GM19324 (cell line): ENCODE results near the gene MFAP1.
"Not testable (repeated sequence)": the region's sequence is repeated elsewhere in the genome, so short reads cannot be mapped to it uniquely, and the experiment has no call there.

ENCODE experiments used
- ATAC-seq: cut with Tn5 transposase; IDR thresholded peaks from one replicate; pipeline ENCODE4 v1.9.1; 2021; ENCODE audit warnings: mild to moderate bottlenecking, moderate library complexity; ENCODE audit not compliant: unreplicated experiment, low FRiP score

Gene MFAP1

DNA sequence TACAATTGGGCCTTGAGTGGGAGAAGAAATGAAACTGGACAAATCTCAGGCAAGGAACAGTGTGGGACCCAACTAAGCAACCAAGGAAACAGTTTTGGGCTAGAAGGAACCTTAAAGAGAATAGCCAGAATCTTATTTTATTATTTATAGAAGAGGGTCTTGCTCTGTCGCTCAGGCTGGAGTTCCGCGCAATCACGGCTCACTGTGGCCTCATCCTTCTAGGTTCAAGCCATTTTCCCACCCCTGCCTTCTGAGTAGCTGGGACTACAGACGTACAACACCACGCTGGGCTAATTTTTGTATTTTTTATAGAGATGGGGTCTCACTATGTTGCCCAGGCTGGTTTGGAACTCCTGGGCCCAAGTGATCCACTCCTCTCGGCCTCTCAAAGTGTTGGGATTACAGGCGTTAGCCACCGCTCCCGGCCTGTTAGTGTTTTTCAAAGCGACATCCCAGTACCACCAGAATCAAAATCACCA lies 1.6 kb upstream of the MFAP1 start:
- ATAC-seq = no peak

DNA sequence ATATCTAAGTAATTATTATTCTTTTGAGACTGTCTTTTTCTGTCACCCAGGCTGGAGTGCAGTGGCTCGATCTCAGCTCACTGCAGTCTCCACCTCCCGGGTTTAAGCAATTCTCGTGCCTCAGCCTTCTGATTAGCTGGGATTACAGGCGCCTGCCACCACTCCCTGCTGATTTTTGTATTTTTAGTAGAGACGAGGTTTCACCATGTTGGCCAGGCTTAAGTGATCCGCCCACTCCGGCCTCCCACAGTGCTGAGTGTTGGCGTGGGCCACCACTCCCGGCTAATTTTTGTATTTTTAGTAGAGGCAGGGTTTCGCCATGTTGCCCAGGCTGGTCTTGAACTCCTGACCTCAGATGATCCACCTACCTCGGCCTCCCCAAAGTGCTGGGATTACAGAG lies 815 bp upstream of the MFAP1 start:
- ATAC-seq = not testable (repeated sequence)

DNA sequence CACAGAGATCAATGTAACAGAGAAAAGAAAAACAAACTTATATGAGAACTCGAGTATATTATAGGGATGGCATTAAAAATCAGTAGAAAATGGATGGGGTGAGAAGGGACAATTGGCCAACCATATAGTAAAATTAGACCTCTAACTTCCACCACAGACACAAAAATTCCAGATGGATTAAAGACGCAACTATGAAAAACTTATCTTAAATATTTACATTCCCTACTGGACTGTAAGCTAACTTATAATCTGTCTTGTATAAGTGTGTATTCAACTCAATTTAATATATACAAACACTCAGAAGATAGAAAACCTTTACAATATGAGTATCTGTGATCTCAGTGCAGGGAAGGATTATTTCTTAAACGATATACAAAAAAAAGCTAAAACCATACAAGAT lies 3.0 kb downstream of the MFAP1 start:
- ATAC-seq = no peak

DNA sequence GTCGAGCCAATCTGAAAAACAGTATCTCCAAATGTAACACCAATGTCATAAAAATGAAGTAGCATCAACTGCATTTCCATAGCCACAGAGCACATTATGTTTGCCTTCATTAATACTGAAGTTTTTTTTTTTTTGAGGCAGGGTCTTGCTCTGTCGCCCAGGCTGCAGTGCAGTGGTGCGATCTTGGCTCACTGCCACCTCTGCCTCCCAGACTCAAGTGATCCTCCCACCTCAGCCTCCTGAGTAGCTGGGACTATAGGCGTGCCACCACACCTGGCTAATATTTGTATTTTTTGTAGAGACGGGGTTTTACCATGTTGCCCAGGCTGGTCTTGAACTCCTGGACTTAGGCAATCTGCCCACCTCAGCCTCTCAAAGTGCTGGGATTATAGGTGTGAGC lies 9.4 kb downstream of the MFAP1 start:
- not testable (repeated sequence) for ATAC-seq

DNA sequence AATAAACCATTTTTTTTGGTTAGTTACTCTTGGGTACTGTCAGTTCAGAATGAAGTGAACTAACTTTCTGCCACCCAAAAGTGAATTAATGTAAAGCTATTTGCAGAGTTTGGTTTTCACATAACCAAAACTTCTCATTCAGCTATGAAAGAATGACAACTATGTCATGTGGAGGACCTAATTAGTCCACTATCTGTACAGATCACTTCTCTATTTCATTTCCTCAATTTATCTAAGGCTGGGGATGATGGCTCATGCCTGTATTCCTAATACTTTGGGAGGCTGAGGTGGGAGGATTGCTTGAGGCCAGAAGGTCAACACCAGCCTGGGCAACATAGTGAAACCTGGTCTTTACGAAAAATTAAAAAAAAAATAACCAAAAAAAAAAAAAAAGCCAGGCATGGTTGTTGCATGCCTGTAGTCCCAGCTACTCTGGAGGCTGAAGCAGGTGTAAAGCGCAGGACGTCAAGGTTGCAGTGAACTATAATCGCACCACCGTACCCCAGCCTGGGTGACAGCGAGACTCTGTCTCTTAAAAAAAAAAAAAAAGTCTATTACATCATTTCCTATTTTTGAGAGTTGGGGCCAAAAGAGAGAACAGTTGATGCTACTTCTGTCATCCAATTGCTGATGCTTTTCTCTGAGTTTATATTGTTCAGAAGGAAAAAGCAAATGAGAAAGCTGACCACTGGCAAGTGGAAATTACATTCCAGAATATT lies 15.4 kb downstream of the MFAP1 start:
- ATAC-seq = no peak

DNA sequence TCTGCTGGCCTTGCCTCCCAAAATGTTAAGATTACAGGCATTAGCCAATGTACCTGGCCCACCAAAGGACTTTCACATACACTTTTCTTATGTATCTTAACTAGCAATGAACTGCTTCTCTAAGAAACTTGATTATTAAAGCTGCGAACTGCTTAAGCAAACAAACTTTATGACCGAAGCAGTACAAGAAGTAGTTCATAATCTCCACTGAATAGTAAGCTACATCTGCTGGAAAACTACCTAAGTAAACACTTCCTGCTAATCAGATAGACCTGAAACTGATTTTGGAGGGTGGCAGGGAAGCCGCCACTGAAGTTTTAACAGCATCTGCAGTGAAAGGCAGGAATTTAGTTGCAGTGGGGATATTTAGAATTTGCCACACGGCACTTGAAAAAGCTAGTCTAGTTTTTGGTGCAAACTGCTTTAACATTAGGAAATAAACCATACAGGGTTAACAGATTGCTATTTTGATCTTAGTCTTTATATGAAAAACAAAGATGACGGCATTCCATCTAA lies 16.0 kb downstream of the MFAP1 start:
- no peak for ATAC-seq

DNA sequence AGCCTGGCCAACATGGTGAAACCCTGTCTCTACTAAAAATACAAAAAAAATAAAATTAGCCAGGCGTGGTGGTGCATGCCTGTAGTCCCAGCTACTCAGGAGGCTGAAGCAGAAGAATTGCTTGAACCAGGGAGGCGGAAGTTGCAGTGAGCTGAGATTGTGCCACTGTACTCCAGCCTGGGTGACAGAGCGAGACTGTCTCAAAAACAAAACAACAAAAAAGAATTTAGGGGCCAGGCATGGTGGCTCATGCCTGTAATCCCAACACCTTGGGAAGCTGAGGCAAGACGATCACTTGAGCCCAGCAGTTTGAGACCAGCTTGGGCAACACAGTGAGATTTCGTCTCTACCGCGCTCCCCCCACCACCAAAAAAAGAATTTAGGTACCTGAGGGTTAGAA lies 21.8 kb downstream of the MFAP1 start:
- ATAC-seq = not testable (repeated sequence)

DNA sequence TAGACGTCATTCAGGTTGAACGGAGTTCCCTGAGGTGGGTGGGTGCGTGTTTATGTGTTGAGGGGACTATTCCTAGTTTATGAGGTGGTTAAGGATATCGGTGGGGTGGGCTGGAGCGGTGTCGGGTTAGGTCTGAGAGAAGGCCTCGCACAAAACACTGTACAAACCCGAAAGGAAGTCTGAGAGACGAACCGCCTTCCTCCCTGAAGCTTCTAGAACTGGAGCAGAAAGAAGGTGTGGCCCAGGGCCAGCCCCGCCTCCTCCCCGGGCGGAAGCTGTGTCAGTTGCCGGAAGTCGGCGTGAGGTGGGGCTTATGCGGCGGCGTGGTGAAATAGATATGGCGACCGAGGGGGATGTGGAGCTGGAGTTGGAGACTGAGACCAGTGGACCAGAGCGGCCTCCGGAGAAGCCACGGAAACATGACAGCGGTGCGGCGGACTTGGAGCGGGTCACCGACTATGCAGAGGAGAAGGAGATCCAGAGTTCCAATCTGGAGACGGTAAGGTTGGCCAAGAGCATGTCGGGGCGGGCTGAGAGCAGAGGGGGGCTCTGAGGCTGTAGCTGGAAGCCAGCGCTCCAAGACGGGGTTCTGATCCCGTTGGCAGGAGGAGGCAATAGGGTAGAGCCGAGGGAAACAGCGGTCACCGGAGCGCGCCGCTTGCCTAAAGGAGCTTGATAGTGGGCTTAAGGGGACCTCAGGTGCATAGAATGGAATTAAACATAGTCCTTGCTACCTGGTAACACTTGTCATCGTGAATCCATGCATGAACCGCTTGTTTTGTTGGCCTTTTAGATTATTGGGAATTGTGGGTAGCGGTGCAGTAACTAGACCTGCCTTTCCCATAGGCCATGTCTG lies 24.0 kb downstream of the MFAP1 start, which contains the start of gene HYPK:
TSS of gene HYPK (plus strand) at position 314 of the 856 bp plus-strand sequence. CDS start at position 338, 24 bp downstream.
- ATAC-seq = peak; percentile 84

DNA sequence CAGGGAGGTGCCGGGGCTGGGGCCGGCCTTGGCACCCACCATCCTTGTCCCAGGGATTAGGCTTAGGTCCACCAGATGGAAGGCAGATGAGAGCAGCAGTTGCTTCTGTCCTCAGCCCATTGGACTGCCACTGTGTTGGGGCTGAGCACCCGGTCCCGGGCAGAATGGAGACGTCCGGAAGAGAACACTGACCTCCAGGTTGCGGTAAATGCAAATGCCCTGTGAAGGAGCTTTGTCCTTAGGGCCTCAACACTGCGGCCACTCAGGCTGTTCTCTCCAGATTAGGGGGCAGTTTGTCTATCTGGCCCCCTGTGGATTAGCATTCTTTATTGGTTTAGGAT lies 24.6 kb downstream of the MFAP1 start, which contains the start of gene SERINC4:
TSS of gene SERINC4 (minus strand) at position 276 of the 341 bp plus-strand sequence. CDS start at position 42, 234 bp downstream.
- ATAC-seq = no peak

DNA sequence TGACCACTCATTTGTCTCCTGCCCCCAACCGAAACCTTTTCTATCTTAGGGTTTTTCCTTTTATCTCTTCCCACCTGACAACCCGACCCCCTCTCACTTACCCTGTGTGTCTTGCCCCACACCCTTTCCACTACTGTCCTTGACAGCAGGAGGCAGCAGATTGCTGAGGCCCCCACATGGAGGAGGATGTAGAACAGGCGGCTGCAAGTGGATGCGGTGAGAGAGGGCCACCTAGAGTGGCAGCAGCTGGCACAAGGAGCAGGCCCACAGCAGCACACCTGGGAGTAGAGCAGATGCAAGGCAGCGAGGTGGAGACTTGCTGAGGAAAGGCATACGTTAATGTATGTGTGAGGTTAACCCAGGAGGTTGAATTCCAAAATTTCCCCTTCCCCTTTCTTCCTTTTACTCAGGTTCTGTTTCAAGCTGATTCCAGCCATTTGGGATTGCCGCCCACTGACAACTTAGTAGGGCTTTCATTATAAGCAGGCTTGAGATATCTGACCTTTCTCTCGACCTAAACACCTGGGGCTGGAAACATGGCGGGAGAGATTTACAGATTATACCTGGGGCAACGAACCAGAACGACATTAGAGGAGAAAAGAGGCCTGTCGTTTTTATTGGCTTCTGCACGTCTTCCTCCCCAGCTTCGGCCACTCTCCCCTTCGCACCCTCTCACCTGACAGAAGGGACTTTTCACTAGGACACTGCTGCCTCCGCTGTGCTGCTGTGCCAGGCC lies 25.1 kb downstream of the MFAP1 start:
- no peak for ATAC-seq

DNA sequence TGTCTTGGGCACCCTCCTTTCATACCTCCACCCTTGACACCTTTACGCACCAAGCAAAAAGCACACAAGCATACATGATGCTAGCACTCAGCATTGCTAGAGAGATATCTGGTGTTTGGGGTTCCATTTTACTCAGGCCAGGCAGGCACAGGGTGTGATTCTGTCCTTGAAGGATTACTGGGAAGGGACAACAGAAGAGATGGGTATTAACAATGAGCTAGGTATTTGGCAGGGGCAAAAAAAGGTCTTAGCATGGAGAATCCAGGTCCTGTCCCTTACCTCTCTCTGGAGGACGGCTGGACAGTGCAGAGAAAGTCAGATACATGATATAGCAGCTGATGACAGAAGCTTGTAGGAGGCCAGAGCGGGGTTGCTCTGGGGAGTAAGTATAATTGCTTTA lies 27.9 kb downstream of the MFAP1 start:
- ATAC-seq = no peak

DNA sequence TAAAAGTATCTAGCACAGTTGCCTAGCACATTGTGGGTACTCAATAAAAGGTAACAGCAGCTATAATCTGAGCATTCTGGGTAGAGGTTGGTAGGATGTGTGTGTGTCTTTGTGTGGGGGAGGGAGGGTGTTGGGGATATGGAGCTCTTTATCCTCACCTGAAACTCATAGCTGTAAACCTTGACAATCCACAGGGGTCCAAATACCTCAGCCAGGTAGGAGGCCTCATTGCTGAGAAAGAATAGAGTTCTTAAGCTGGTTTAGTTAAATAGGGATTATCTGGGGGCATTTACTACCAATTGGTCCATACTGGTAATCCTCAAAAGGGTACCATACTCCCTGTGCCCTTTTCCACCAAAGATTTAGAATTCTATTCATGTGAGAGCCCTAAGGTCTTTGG lies 28.5 kb downstream of the MFAP1 start:
- ATAC-seq = no peak

DNA sequence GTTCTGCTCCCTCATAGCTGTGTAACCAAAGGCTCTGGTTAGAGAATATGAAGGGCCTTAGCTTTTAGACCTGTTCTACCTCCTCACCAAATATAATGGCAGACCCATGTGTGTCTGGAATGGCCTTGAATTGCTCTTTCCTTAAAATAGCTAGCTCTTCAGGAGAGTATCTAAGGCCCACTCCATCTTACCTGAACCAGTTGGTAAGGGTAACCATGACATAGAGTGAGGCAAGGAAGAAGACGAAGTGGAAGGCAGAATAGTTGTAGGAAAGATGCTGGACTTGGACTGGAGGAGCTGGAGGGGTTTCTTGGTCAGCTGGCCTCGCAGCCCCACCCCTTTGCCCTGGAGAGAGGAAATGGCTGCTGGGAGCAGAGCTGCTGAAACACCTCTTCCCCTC lies 29.3 kb downstream of the MFAP1 start:
- no peak for ATAC-seq

DNA sequence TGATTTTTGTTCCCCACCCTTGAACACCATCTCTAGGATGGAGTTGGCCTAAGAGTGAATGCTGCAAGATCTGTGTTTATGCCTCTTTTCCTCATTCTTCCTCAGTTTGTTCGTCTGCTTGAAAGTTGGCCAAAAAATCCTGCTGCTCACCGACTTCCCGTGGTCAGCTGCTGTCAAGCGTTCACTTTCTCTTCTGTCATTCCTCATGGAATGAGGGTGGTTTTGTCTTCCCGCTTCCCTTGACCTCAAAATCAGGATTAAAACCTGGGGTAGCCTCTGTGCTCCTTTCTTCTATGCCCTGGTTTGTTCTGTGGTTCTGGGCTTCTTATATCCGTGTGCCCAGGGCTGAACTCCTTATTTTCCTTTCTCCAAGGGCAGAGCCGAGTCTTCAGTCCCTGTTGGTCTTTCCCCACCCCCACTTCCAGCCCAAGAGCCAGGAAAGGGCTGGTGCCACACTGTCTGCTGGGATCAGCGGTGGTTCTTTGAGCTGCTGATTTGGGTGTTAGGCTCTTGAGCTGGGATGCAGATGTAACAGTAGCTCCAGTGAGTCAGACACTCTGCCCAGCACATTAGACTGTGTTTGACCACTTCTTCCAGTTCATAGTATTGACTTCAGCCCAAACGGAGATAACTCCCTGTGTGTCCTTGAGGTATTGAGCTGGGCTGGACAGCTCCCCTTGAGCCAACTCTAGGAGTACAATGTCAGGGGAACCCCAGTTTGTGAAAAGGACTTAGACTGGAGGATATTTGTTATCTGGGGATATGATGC lies 30.0 kb downstream of the MFAP1 start:
- no peak for ATAC-seq

DNA sequence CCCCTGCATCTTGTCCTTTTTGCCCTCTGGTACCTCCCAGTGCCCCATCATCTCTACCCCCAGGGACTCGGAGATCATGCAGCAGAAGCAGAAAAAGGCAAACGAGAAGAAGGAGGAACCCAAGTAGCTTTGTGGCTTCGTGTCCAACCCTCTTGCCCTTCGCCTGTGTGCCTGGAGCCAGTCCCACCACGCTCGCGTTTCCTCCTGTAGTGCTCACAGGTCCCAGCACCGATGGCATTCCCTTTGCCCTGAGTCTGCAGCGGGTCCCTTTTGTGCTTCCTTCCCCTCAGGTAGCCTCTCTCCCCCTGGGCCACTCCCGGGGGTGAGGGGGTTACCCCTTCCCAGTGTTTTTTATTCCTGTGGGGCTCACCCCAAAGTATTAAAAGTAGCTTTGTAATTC lies 30.8 kb downstream of the MFAP1 start:
- ATAC-seq = no peak

DNA sequence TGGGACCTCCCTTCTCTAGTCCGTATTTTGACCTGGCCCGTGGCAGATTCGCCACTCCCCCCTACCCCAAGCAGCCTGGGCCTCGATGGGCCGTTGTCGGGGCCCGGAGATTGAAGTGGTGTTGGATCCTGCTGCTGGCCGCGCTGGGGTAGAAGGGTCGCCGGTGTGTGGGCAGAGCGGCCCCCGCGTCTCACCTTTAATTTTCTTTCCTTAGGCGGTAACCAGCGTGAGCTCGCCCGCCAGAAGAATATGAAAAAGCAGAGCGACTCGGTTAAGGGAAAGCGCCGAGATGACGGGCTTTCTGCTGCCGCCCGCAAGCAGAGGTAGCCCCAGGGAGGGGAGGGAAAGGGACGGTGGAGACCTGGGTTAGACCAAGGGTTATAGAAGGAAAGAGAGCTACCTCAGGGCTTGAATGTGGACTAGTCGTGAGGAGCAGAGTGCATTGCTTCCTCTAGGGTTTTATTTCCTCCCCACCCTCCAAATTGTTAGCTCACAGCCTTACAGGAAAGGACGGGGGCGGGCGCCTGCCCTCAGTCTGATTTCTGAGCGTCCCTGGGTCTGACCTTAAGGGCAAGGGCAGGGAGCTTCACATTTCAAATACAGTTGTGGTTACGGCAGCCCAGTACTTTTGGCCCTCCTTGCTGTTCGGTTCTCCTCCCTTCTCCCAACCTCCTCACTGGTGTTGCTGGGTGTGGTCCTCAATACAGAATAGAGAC lies 31.6 kb downstream of the MFAP1 start:
- ATAC-seq = peak; percentile 23

DNA sequence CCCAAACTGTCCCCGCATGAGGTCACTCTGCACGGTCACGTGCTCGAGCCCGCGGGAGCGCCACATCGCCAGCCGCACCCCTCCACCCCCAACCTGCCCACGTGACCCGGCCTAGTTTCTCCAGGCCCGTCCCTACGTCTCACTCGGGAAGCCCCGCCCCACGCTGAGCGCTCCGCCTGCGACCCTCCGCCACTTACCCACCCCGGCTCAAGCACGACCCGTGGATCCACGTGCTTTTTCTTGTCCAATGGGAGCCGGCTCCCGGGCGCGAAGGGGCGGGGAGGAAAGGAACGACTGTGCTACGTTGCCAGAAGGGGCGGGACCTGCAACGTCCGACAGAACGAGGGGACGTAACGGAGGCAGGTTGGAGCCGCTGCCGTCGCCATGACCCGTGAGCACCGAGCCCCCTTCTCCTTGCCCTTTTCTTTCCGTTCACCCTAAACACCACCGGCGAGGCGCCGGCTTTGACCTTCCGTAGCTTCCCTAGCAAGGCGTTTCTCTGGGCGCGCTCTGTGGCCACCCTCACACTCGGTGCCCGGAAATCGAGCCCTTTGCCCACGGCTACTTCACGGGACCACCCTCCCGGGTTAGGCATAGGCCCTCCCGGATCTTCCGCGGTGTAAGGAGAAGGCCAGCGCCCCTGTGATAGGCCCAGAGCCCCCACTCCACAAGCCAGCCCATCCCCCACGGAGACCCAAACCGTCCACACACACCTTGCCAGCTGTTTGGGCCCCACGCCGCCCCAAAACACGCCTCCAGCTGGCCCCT lies 32.3 kb downstream of the MFAP1 start, which contains the start of gene SERF2:
TSS of gene SERF2 (plus strand) at position 328 of the 768 bp plus-strand sequence. CDS start at position 385, 57 bp downstream.
- peak; percentile 93 for ATAC-seq

DNA sequence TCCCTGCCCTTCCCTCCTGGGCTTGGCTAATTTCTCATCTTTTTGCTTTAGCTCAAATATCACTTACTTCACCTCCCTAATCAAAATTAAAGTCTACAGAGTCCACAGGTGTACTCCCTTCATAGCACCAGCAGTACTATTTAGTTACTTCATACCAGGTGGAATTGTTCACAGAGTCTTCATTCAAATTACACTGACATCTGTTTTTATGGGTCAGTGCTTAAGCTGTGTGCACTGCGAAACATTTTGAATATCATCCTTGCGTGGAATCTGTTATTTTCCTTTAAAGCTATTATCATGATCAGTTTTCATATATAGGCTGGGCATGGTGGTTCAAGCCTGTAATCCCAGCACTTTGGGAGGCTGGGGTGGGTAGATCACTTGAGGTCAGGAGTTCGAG lies 35.1 kb downstream of the MFAP1 start:
- no peak for ATAC-seq
